Activated naive CD4-positive, alpha-beta T cell treated with anti-CD3 and anti-CD28 coated beads, Interleukin-2, amount 50 U/mL, for 24 hours (primary cell): ENCODE results near the gene CADPS.

Experiments used
- H3K27ac Mint-ChIP-seq: one replicate; pipeline ENCODE4 v1.8.0; 2021; ENCODE audit warnings: mild to moderate bottlenecking, mixed read lengths
- H3K27me3 Mint-ChIP-seq: one replicate; pipeline ENCODE4 v1.8.0; 2021; ENCODE audit warnings: mixed read lengths
- H3K36me3 Mint-ChIP-seq: one replicate; pipeline ENCODE4 v1.8.0; 2021; ENCODE audit warnings: mixed read lengths
- H3K4me1 Mint-ChIP-seq: one replicate; pipeline ENCODE4 v1.8.0; 2021; ENCODE audit warnings: mixed read lengths
- H3K4me3 Mint-ChIP-seq: one replicate; pipeline ENCODE4 v1.8.0; 2021; ENCODE audit warnings: mild to moderate bottlenecking, mixed read lengths
- H3K9me3 Mint-ChIP-seq: one replicate; pipeline ENCODE4 v1.8.0; 2021; ENCODE audit warnings: mixed read lengths

Gene CADPS

DNA sequence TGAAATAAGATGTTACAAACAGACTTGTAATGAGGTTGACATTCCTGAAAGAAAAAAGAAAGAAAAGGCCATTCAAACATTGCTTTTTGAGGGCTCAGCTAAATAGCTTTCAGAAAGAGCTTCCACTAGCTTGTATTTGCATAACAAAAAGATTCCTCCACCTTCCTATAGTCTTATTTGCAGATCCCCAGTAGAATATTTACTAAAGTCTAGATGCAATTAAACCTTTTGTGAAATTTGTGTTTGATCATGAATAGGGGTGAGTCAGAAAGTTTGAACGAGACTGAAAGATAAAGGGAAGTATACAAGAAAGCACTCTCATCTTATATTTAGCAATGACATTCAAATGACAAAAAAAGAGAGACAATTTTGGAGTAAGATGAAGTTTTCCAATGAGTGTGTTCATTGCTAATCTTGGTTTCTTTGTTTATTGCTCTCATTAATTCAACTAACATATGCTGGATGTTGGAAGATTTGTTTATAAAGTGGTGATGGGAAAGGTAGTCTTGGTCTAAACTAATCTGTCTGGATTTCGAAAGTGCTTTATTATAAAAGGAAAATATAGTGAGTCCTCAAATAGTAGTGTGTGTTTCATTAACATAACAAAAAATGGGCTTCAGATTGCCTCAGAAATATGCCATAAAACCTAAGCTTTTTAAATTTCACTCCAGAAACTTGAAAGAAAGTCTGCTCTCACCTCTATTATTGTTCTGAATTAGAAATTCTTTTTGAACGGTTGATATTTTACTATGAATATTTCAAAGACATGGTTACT, 9.1 kb upstream of the CADPS start:
- H3K27ac Mint-ChIP-seq: no peak overlapping the region
- no peaks in the 10 kb centered on the region for H3K36me3 Mint-ChIP-seq
- no peaks in the 10 kb centered on the region for H3K9me3 Mint-ChIP-seq
- no peak overlapping the region for H3K4me3 Mint-ChIP-seq
- peaks cover 5% of the 10 kb centered on the region for H3K27me3 Mint-ChIP-seq
- no peaks in the 10 kb centered on the region for H3K4me1 Mint-ChIP-seq

GRCh38 chr3:62882676-62883200, 7.5 kb upstream of the CADPS start:
- no peak overlapping the region for H3K4me3 Mint-ChIP-seq
- H3K4me1 Mint-ChIP-seq: no peaks in the 10 kb centered on the region
- no peaks in the 10 kb centered on the region for H3K9me3 Mint-ChIP-seq
- H3K36me3 Mint-ChIP-seq: no peaks in the 10 kb centered on the region
- no peak overlapping the region for H3K27ac Mint-ChIP-seq
- H3K27me3 Mint-ChIP-seq: peaks cover 10% of the 10 kb centered on the region

DNA sequence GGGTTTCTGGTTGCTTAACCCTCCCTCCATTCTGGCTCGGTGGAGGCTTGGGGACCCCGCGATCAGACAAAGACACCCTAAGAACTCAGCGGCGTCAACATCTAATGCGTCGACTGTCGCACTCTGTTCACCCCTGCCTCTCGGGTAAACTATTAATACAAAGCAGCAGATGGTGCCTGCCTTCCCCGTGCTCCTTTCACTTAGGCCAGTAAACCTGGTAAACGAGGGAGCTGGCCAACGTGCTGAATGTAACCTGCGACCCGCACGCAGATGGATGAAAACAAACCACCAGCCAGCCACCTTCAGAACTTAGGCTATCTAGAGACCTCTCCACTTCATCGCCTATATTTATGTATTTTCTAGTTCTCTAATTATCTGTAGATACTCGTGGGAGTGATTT, 848 bp upstream of the CADPS start:
- no peaks in the 10 kb centered on the region for H3K9me3 Mint-ChIP-seq
- peaks cover 44% of the 10 kb centered on the region for H3K27me3 Mint-ChIP-seq
- H3K27ac Mint-ChIP-seq: no peak overlapping the region
- H3K36me3 Mint-ChIP-seq: peaks cover 4% of the 10 kb centered on the region
- H3K4me1 Mint-ChIP-seq: no peaks in the 10 kb centered on the region
- no peak overlapping the region for H3K4me3 Mint-ChIP-seq

GRCh38 chr3:62875558-62876002, 364 bp upstream of the CADPS start:
- H3K36me3 Mint-ChIP-seq: peaks cover 4% of the 10 kb centered on the region
- H3K27ac Mint-ChIP-seq: no peak overlapping the region
- no peak overlapping the region for H3K4me3 Mint-ChIP-seq
- no peaks in the 10 kb centered on the region for H3K4me1 Mint-ChIP-seq
- H3K27me3 Mint-ChIP-seq: peaks cover 44% of the 10 kb centered on the region
- no peaks in the 10 kb centered on the region for H3K9me3 Mint-ChIP-seq

DNA sequence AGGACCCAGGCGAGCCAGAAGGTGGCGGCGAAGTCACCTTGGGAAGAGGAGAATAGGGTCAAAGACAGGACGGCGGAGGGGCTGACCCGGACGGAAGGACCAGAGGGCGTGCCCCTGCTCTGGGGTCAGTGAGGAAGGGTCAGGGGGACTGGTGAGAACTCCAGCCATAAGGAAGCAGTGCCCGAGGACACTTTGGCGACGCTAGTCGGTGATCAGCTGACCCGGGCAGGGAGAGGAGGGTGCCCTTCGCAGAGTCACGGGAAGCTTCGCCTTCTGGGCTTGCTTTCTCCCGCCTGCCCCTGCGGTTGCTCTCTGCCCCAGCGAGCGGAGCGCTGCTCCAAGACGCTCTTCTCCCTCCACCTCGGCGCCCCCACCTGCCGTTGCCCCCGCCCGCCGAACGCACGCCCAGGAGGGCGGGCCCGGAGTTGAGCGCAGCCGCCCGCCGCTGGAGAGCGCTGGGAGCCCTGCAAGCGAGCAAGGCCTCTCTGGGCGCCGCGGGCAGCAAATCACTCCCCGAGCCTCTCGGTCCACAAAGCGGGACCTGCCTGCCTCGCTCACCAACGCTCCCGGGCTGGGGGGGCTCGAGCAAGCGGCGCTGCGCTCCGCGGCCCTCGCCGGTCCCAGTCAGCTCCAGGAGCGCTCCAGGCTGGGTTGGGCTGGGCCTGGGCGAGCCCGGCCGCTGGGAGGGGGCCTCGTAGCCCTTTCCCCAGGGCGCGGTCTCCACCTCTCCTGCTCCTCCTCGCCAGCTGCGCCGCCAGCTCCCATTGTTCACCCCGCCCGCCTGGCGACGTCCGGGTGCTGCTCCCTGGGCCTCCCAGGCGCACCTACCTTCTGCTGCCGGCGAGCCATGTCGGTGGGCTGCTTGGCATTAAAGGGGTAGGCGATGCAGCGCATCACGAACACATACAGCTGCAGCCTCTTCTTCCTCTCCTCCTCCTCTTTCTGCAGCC, 1.2 kb downstream of the CADPS start:
- H3K4me3 Mint-ChIP-seq: no peak overlapping the region
- peaks cover 46% of the 10 kb centered on the region for H3K27me3 Mint-ChIP-seq
- no peaks in the 10 kb centered on the region for H3K4me1 Mint-ChIP-seq
- H3K36me3 Mint-ChIP-seq: peaks cover 4% of the 10 kb centered on the region
- peaks cover 6% of the 10 kb centered on the region for H3K9me3 Mint-ChIP-seq
- H3K27ac Mint-ChIP-seq: no peak overlapping the region

GRCh38 chr3:62873451-62873760, 1.8 kb downstream of the CADPS start:
- Mint-ChIP-seq H3K27me3 (peaks cover 45% of the 10 kb centered on the region), H3K4me3 (no peak overlapping the region), H3K27ac (no peak overlapping the region), H3K4me1 (no peaks in the 10 kb centered on the region), H3K9me3 (peaks cover 6% of the 10 kb centered on the region), H3K36me3 (peaks cover 4% of the 10 kb centered on the region)

- Mint-ChIP-seq H3K4me1 (no peaks in the 10 kb centered on the region), H3K4me3 (no peak overlapping the region), H3K27me3 (peaks cover 38% of the 10 kb centered on the region), H3K36me3 (peaks cover 4% of the 10 kb centered on the region), H3K9me3 (peaks cover 11% of the 10 kb centered on the region), H3K27ac (no peak overlapping the region)
Measured at GRCh38 chr3:62872318-62872717, 2.9 kb downstream of the CADPS start.

DNA sequence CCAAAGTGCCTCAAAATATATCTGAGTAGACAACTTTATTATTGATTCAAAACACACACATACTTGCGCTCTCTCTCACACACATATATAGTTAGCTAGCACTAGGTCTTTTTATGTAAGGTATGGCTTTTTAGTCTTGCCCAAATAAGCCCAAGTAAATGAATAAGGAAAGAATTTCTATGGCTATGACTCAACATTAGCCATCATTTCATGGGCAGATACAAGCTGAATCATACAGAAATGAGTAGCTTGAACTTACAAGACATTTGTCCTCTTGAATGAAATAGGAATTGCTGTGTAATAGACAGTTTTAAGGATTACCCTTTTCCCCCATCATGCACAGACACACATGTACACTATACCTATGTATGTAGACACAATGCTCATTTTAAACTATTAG, 4.9 kb downstream of the CADPS start:
- Mint-ChIP-seq H3K4me3 (no peak overlapping the region), H3K36me3 (peaks cover 1% of the 10 kb centered on the region), H3K4me1 (no peaks in the 10 kb centered on the region), H3K27ac (no peak overlapping the region), H3K27me3 (peaks cover 22% of the 10 kb centered on the region), H3K9me3 (peaks cover 12% of the 10 kb centered on the region)

GRCh38 chr3:62863648-62864047, 11.6 kb downstream of the CADPS start:
- Mint-ChIP-seq H3K27ac (no peak overlapping the region), H3K4me3 (no peak overlapping the region), H3K36me3 (no peaks in the 10 kb centered on the region), H3K27me3 (no peaks in the 10 kb centered on the region), H3K4me1 (no peaks in the 10 kb centered on the region), H3K9me3 (peaks cover 20% of the 10 kb centered on the region)

- H3K27me3 Mint-ChIP-seq: no peaks in the 10 kb centered on the region
- H3K4me3 Mint-ChIP-seq: no peak overlapping the region
- H3K4me1 Mint-ChIP-seq: no peaks in the 10 kb centered on the region
- peaks cover 15% of the 10 kb centered on the region for H3K9me3 Mint-ChIP-seq
- H3K36me3 Mint-ChIP-seq: no peaks in the 10 kb centered on the region
- H3K27ac Mint-ChIP-seq: no peak overlapping the region
Measured at GRCh38 chr3:62859203-62859791, 15.9 kb downstream of the CADPS start.

- Mint-ChIP-seq H3K4me3 (no peak overlapping the region), H3K4me1 (no peaks in the 10 kb centered on the region), H3K27ac (no peak overlapping the region), H3K36me3 (no peaks in the 10 kb centered on the region), H3K27me3 (no peaks in the 10 kb centered on the region), H3K9me3 (peaks cover 10% of the 10 kb centered on the region)
Measured at GRCh38 chr3:62845996-62846395, 29.2 kb downstream of the CADPS start.

GRCh38 chr3:62843508-62843907, 31.7 kb downstream of the CADPS start:
- Mint-ChIP-seq H3K9me3 (peaks cover 10% of the 10 kb centered on the region), H3K36me3 (no peaks in the 10 kb centered on the region), H3K4me1 (no peaks in the 10 kb centered on the region), H3K27ac (no peak overlapping the region), H3K4me3 (no peak overlapping the region), H3K27me3 (no peaks in the 10 kb centered on the region)

DNA sequence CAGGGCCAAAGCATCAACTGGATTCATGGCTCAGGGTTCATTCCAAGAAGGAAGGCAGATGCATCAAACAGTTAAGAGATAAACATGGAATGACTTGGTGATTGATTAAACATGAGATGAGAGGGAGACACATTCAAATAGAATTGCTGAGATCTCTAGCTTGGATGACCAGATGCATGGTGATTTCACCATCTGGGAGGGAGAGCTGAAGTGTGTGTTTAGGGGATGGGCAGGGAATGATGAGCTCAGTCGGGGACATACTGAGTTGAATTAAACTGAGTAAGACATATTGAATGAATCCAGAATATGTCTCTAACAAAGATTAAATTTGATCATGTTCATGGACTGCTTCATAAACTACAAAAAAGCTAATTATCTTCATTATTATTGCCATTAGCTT, 35.5 kb downstream of the CADPS start:
- H3K36me3 Mint-ChIP-seq: no peaks in the 10 kb centered on the region
- H3K27me3 Mint-ChIP-seq: peaks cover 2% of the 10 kb centered on the region
- no peaks in the 10 kb centered on the region for H3K9me3 Mint-ChIP-seq
- H3K4me3 Mint-ChIP-seq: no peak overlapping the region
- H3K27ac Mint-ChIP-seq: no peak overlapping the region
- H3K4me1 Mint-ChIP-seq: no peaks in the 10 kb centered on the region

DNA sequence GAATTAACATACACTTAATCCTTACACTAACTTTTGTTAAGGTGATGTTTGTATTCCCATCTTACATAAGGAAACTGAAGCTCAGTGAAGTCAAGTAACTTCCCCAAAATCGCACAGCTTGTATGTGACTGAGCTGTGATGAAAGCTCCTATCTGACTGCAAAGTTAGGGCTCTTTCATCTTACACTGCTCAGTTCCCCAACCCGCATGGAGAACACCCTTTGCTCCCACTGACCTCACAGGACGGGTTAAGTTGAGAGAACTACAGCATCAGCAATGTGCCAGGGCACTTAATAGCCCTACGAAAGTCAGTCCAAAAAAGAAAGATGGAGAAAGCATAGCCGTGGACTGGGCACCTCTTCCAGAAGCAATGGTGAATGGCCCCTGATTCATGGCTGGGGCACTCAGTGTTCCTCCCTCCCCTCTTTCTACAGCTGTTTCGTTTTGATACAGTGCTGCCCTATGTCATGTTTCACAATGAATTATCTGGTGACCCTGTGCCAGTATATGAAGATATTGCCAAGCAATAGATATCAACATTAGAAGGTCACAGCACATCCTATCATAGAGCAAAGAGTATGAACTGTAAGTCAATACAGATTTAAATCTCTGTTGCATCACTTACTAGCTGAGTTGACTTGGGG, 38.0 kb downstream of the CADPS start:
- H3K36me3 Mint-ChIP-seq: no peaks in the 10 kb centered on the region
- peaks cover 2% of the 10 kb centered on the region for H3K27me3 Mint-ChIP-seq
- H3K4me1 Mint-ChIP-seq: no peaks in the 10 kb centered on the region
- no peak overlapping the region for H3K4me3 Mint-ChIP-seq
- H3K9me3 Mint-ChIP-seq: no peaks in the 10 kb centered on the region
- no peak overlapping the region for H3K27ac Mint-ChIP-seq

DNA sequence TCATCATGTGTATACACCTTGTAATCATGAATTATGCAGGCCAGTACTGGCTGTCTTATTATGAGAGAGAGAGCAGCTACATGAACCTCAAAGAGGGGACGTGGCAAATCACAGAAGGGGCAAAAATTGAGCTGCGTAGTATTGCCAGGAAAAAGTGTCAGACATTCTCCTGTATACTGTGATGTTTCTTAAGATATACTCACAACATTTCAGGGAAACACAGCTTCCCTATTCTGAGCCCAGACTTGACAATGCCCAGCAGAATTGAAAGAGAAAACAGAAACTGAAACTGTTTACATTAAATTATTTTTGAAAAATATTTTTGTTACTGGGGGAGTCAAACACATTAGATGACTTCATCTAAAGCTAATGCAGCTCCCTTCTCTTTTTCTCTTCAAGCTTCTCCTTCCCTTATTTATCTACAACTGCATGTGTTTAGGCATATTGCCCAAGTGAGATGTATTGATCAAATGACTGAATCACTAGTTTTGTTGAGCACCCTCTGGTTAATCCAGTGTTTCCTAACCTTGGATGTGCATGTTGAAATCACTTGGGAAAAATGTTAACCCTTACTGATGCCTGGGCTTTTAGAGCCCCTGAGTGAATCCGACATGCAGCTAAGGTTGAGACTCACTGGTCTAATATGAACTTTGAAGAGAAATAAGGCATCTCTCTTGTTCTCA, 39.5 kb downstream of the CADPS start:
- Mint-ChIP-seq H3K9me3 (no peaks in the 10 kb centered on the region), H3K4me1 (no peaks in the 10 kb centered on the region), H3K36me3 (no peaks in the 10 kb centered on the region), H3K4me3 (no peak overlapping the region), H3K27ac (no peak overlapping the region), H3K27me3 (peaks cover 2% of the 10 kb centered on the region)
